22Rv1 (cell line): ENCODE measurements around the gene PPM1M.

ENCODE experiments used
- CTCF ChIP-seq: fragments of 450-650 bp; IDR thresholded peaks from 2 replicates; pipeline ENCODE4 v1.5.1; 2017; ENCODE audit warnings: mild to moderate bottlenecking
- ZFX ChIP-seq: fragments of 450-650 bp; IDR thresholded peaks from 2 replicates; pipeline ENCODE4 v1.6.1; 2017; ENCODE audit warnings: antibody characterized with exemption, borderline replicate concordance

- TF ChIP-seq CTCF (no peak), ZFX (no peak)
These were observed 24.7 kb downstream of the PPM1M start for GRCh38 chr3:52270252-52270754.
